Motor neuron (in vitro differentiated cells): ENCODE results near the gene NMT1. TPM values are rescaled to one million over a fixed set of nuclear protein-coding genes. Genes with fewer than 3 reads are reported as not detected.

ENCODE experiments used
- ATAC-seq, 8 experiments: fragments of 200-7000 bp; cut with Tn5 transposase; replicated peaks in 6 of 8; 2 replicates each; pipeline ENCODE4 v1.8.0; 2021; ENCODE audit warnings: mild to moderate bottlenecking in 8 of 8, moderate library complexity in 8 of 8
- H3K27ac ChIP-seq, 2 donors: fragments of 250-450 bp; sonication (Bioruptor Pico); 2 replicates each; pipeline ENCODE4 v1.9.0; 2021; ENCODE audit warnings: antibody characterized with exemption in 2 of 2, mild to moderate bottlenecking in 2 of 2, moderate library complexity in 1 of 2
- H3K4me1 ChIP-seq, 2 donors: fragments of 250-450 bp; sonication (Bioruptor Pico); replicated peaks in 1 of 2; 2 replicates each; pipeline ENCODE4 v1.6.1; 2021; ENCODE audit warnings: antibody characterized with exemption in 2 of 2, mild to moderate bottlenecking in 2 of 2, moderate library complexity in 1 of 2
- H3K4me3 ChIP-seq, 5 donors: fragments of 250-450 bp; sonication (Bioruptor Pico); 2 replicates each; pipeline ENCODE4 v1.9.0; 2021; ENCODE audit warnings: antibody characterized with exemption in 5 of 5, mild to moderate bottlenecking in 5 of 5, moderate library complexity in 4 of 5
- WGBS, 10 experiments: fragments of 450-650 bp; shearing (Covaris generic); methylation state at CpG; one replicate each; pipeline ENCODE4 v1.0.0; 2022; 5-methylcytosine and 5-hydroxymethylcytosine counted together
- in situ Hi-C, 9 experiments: fragments of 400-800 bp; cut with MboI; loops; one replicate each; pipeline ENCODE4 v1.15.0; 2021; ENCODE audit warnings: low sequenced_read_pairs in 9 of 9, low pct_unique_long_range_greater_than_20kb in 2 of 9; ENCODE audit not compliant: unreplicated experiment in 9 of 9
- total RNA-seq, 8 experiments: library from RNA; unstranded; fragments of 300-600 nt; gene quantifications; 2 replicates each; pipeline versions ENCODE4 v1.2.3 to v1.2.4, GENCODE V29; 2022

The NMT1 gene
- total RNA-seq, 8 experiments from 2014 or later, result 38.3 to 140 (median 67.8) TPM

GRCh38 chr17:45132320-45132571 is 71.1 kb downstream of the NMT1 start, which contains the start of gene PLCD3:
Gene PLCD3 (minus strand): TSS chr17:45132515. CDS start chr17:45132410, 105 bp downstream.
- peak within 1 kb of the TSS; percentile 54 to 99 (median 84) for H3K4me3 ChIP-seq
- in situ Hi-C loops, result no loop called here
- H3K27ac ChIP-seq, result peak within 1 kb of the TSS; percentile 80 to 82
- WGBS, 10 experiments, result 0% methylated on average over 1 of the region's 36 CpGs; no CpG with 5 or more reads in 9 of the 10 experiments
- peak in 6 of 8 experiments; percentile 34 to 71 (median 68) for ATAC-seq
- H3K4me1 ChIP-seq, result peaks cover 0 to 13% of the 10 kb centered on the region in 2 donors

GRCh38 chr17:45132572-45133463 is 71.7 kb downstream of the NMT1 start:
- peak overlapping the region; percentile 54 to 99 (median 84) for H3K4me3 ChIP-seq
- peaks cover 0 to 13% of the 10 kb centered on the region in 2 donors for H3K4me1 ChIP-seq
- in situ Hi-C loops, result no loop called here
- ATAC-seq, result peak; percentile 36 to 66 (median 56)
- H3K27ac ChIP-seq, result peak overlapping the region; percentile 80 to 82
- 0 to 11% (median 8%) methylated on average over 4 to 7 of the region's 71 CpGs; no CpG with 5 or more reads in 7 of the 10 experiments for WGBS, 10 experiments

GRCh38 chr17:45135192-45135977 is 74.3 kb downstream of the NMT1 start, which contains the start of gene ACBD4:
Gene ACBD4 (plus strand): TSS chr17:45135687. CDS start chr17:45136145, 458 bp downstream.
- in situ Hi-C loops, result no loop called here
- peak within 1 kb of the TSS; percentile 21 to 41 (median 29) for H3K4me3 ChIP-seq
- WGBS, 10 experiments, result 0 to 55% (median 11%) methylated on average over 1 to 9 of the region's 40 CpGs; no CpG with 5 or more reads in 5 of the 10 experiments
- peaks cover 0 to 7% of the 10 kb centered on the region in 2 donors for H3K4me1 ChIP-seq
- H3K27ac ChIP-seq, result no peak within 1 kb of the TSS
- peak; percentile 51 to 78 (median 65) for ATAC-seq

- WGBS, 10 experiments, result 0 to 93% (median 83%) methylated on average over 1 to 8 of the region's 21 CpGs; no CpG with 5 or more reads in 6 of the 10 experiments
- H3K4me1 ChIP-seq, result peaks cover 0 to 7% of the 10 kb centered on the region in 2 donors
These were observed 75.1 kb downstream of the NMT1 start for GRCh38 chr17:45135978-45136791.

GRCh38 chr17:45136846-45137560 is 75.9 kb downstream of the NMT1 start:
- Histone ChIP-seq H3K4me3 (no peak overlapping the region), H3K27ac (no peak overlapping the region), H3K4me1 (peaks cover 0 to 7% of the 10 kb centered on the region in 2 donors)
- 50 to 80% (median 67%) methylated on average over 1 to 2 of the region's 12 CpGs; no CpG with 5 or more reads in 7 of the 10 experiments for WGBS, 10 experiments
- no peak for ATAC-seq
- in situ Hi-C loops, result no loop called here

More at GRCh38 chr17:45135978-45136791, 75.1 kb downstream of the NMT1 start:
- Histone ChIP-seq H3K4me3 (peak overlapping the region; percentile 21 to 41 (median 29)), H3K27ac (no peak overlapping the region)
- ATAC-seq, result no peak
- in situ Hi-C loops, result no loop called here

- 58 to 100% (median 86%) methylated on average over 1 to 2 of the region's 11 CpGs; no CpG with 5 or more reads in 7 of the 10 experiments for WGBS, 10 experiments
- no peak overlapping the region for H3K27ac ChIP-seq
- peaks cover 0 to 7% of the 10 kb centered on the region in 2 donors for H3K4me1 ChIP-seq
- no peak for ATAC-seq
- in situ Hi-C loops, result no loop called here
- no peak overlapping the region for H3K4me3 ChIP-seq
These were observed 76.6 kb downstream of the NMT1 start for GRCh38 chr17:45137561-45138305.

GRCh38 chr17:45138911-45139532 is 77.9 kb downstream of the NMT1 start:
- no peak for ATAC-seq
- no peak overlapping the region for H3K27ac ChIP-seq
- 0 to 80% (median 50%) methylated on average over 1 of the region's 14 CpGs; no CpG with 5 or more reads in 7 of the 10 experiments for WGBS, 10 experiments
- H3K4me1 ChIP-seq, result peaks cover 0 to 14% of the 10 kb centered on the region in 2 donors
- no peak overlapping the region for H3K4me3 ChIP-seq
- in situ Hi-C loops, result no loop called here

- Histone ChIP-seq H3K4me1 (peaks cover 0 to 19% of the 10 kb centered on the region in 2 donors), H3K4me3 (no peak overlapping the region), H3K27ac (no peak overlapping the region)
- in situ Hi-C loops, result no loop called here
- no peak for ATAC-seq
- 40 to 100% (median 78%) methylated on average over 1 to 3 of the region's 4 CpGs; no CpG with 5 or more reads in 2 of the 10 experiments for WGBS, 10 experiments
These were observed 78.4 kb downstream of the NMT1 start for GRCh38 chr17:45139533-45139920.

GRCh38 chr17:45143094-45143670 is 82.1 kb downstream of the NMT1 start:
- no peak overlapping the region for H3K4me3 ChIP-seq
- peaks cover 6 to 18% of the 10 kb centered on the region in 2 donors for H3K4me1 ChIP-seq
- WGBS, 10 experiments, result 76 to 78% methylated on average over 3 to 7 of the region's 13 CpGs; no CpG with 5 or more reads in 8 of the 10 experiments
- in situ Hi-C loops, result no loop called here
- H3K27ac ChIP-seq, result no peak overlapping the region
- no peak for ATAC-seq

GRCh38 chr17:45143767-45144198 is 82.7 kb downstream of the NMT1 start:
- in situ Hi-C loops, result no loop called here
- no peak overlapping the region for H3K4me3 ChIP-seq
- ATAC-seq, result peak in 2 of 8 experiments; percentile 8 to 12
- H3K4me1 ChIP-seq, result peaks cover 6 to 18% of the 10 kb centered on the region in 2 donors
- peak overlapping the region in 1 of 2 donors; percentile 59 for H3K27ac ChIP-seq
- 20 to 23% methylated on average over 2 to 8 of the region's 21 CpGs; no CpG with 5 or more reads in 8 of the 10 experiments for WGBS, 10 experiments
